MM.1S (cell line): ENCODE results near the gene MME.
"Not testable (repeated sequence)": the region's sequence is repeated elsewhere in the genome, so short reads cannot be mapped to it uniquely, and the experiment has no call there.

Source experiments
- DNase-seq: peaks from one replicate; pipeline ENCODE4 v3.0.0-alpha.2; 2015
- H2AFZ ChIP-seq: fragments of 300-600 bp; sonication (generic); 2 replicates; pipeline ENCODE4 v1.6.0; 2016; ENCODE audit warnings: antibody characterized with exemption, low read length
- H3F3A ChIP-seq: fragments of 300-600 bp; sonication (generic); 2 replicates; pipeline ENCODE4 v1.6.1; 2016; ENCODE audit warnings: mild to moderate bottlenecking, antibody characterized with exemption, low read length, moderate library complexity, mixed read lengths; ENCODE audit not compliant: insufficient read depth
- H3K27ac ChIP-seq: fragments of 300-600 bp; sonication (generic); 2 replicates; pipeline ENCODE4 v1.5.1; 2016; ENCODE audit warnings: mild to moderate bottlenecking, low read length
- H3K27me3 ChIP-seq: fragments of 300-600 bp; sonication (generic); replicated peaks from 2 replicates; pipeline ENCODE4 v1.6.0; 2016; ENCODE audit warnings: low read length; ENCODE audit not compliant: insufficient read depth
- H3K36me3 ChIP-seq: fragments of 300-600 bp; sonication (generic); replicated peaks from 2 replicates; pipeline ENCODE4 v1.6.1; 2016; ENCODE audit warnings: mild to moderate bottlenecking, low read length, mixed read lengths; ENCODE audit not compliant: insufficient read depth
- H3K4me1 ChIP-seq: fragments of 300-600 bp; sonication (generic); 2 replicates; pipeline ENCODE4 v1.6.1; 2016; ENCODE audit warnings: low read length, mixed read lengths
- H3K4me2 ChIP-seq: fragments of 300-600 bp; sonication (generic); 2 replicates; pipeline ENCODE4 v1.6.0; 2016; ENCODE audit warnings: low read depth, low read length
- H3K4me3 ChIP-seq: fragments of 300-600 bp; sonication (generic); 2 replicates; pipeline ENCODE4 v1.5.1; 2016; ENCODE audit warnings: low read length, mixed read lengths
- H3K79me2 ChIP-seq: fragments of 300-600 bp; sonication (generic); 2 replicates; pipeline ENCODE4 v1.6.1; 2016; ENCODE audit warnings: mixed run types, low read length, mixed read lengths
- H3K9ac ChIP-seq: fragments of 300-600 bp; sonication (generic); 2 replicates; pipeline ENCODE4 v1.6.1; 2016; ENCODE audit warnings: low read length, mixed read lengths
- H3K9me2 ChIP-seq: fragments of 300-600 bp; sonication (generic); replicated peaks from 2 replicates; pipeline ENCODE4 v1.6.1; 2016; ENCODE audit warnings: mild to moderate bottlenecking, low read length, mixed read lengths; ENCODE audit not compliant: insufficient read depth
- H3K9me3 ChIP-seq: fragments of 300-600 bp; sonication (generic); replicated peaks from 2 replicates; pipeline ENCODE4 v1.6.1; 2016; ENCODE audit warnings: mild to moderate bottlenecking, low read length, mixed read lengths; ENCODE audit not compliant: insufficient read depth
- H4K20me1 ChIP-seq: fragments of 300-600 bp; sonication (generic); 2 replicates; pipeline ENCODE4 v1.6.1; 2016; ENCODE audit warnings: mild to moderate bottlenecking, low read length, moderate library complexity, mixed read lengths; ENCODE audit not compliant: insufficient read depth
- EZH2 ChIP-seq: fragments of 300-600 bp; sonication (generic); optimal IDR thresholded peaks from 2 replicates; pipeline ENCODE3; 2017; ENCODE audit warnings: low read depth, mild to moderate bottlenecking, antibody characterized with exemption, low read length, mixed read lengths
- EZH2phosphoT487 ChIP-seq: fragments of 300-600 bp; sonication (generic); IDR thresholded peaks from 2 replicates; pipeline ENCODE4 v1.6.1; 2018; ENCODE audit warnings: antibody characterized with exemption, low read length
- TF ChIP-seq, protein P1 (sequence below): fragments of 300-600 bp; sonication (generic); IDR thresholded peaks from 2 replicates; pipeline ENCODE4 v1.5.1; 2016; ENCODE audit warnings: antibody characterized with exemption, low read length, mixed read lengths

Gene MME

DNA sequence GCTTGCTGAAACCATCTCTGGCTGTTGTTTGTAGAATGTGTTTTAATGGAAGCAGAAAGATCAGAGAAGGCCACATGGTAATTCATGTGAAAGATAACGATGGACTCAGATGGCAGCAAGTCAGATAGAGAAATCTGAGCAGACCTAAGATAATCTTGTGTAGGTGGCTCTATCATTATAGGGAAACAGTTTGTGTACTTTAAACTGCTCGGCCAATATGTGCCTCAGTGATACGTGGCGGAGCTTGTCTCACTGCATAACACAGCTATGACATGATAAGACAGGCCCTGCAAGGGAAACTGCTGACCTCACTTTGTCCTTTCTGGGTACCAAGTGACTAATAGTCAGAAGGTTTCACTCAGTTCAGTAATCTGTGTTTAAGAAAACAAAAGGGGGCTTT, 51.0 kb downstream of the MME start:
- H3K4me3 ChIP-seq: no peak overlapping the region
- H3K27ac ChIP-seq: no peak overlapping the region
- no peaks in the 10 kb centered on the region for H3K9me2 ChIP-seq
- DNase-seq: no peak
- no peaks in the 10 kb centered on the region for H3K9me3 ChIP-seq
- TF ChIP-seq, protein P1, sequence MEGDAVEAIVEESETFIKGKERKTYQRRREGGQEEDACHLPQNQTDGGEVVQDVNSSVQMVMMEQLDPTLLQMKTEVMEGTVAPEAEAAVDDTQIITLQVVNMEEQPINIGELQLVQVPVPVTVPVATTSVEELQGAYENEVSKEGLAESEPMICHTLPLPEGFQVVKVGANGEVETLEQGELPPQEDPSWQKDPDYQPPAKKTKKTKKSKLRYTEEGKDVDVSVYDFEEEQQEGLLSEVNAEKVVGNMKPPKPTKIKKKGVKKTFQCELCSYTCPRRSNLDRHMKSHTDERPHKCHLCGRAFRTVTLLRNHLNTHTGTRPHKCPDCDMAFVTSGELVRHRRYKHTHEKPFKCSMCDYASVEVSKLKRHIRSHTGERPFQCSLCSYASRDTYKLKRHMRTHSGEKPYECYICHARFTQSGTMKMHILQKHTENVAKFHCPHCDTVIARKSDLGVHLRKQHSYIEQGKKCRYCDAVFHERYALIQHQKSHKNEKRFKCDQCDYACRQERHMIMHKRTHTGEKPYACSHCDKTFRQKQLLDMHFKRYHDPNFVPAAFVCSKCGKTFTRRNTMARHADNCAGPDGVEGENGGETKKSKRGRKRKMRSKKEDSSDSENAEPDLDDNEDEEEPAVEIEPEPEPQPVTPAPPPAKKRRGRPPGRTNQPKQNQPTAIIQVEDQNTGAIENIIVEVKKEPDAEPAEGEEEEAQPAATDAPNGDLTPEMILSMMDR: no peak
- TF ChIP-seq EZH2phosphoT487 (no peak), EZH2 (no peak)
- H3K4me2 ChIP-seq: no peak overlapping the region
- H3K27me3 ChIP-seq: no peaks in the 10 kb centered on the region
- no peak overlapping the region for H2AFZ ChIP-seq
- no peaks in the 10 kb centered on the region for H4K20me1 ChIP-seq
- H3K79me2 ChIP-seq: no peaks in the 10 kb centered on the region
- H3K4me1 ChIP-seq: no peaks in the 10 kb centered on the region
- H3F3A ChIP-seq: no peaks in the 10 kb centered on the region
- H3K36me3 ChIP-seq: no peaks in the 10 kb centered on the region
- no peak overlapping the region for H3K9ac ChIP-seq

DNA sequence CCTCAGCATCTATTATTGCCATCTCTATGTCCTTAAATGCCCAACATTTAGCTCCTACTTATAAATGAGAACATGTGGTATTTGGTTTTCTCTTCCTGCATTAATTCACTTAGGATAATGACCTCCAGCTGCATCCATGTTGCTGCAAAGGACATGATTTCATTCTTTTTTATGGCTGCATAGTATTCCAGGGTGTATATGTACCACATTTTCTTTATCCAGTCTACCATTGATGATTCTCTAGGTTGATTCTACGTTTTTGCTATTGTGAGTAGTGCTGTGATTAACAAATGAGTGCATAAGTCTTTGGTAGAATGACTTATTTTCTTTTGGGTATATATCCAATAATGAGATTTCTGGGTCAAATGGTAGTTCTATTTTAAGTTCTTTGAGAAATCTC, 54.2 kb downstream of the MME start:
- H3F3A ChIP-seq, H3K4me1 ChIP-seq, H4K20me1 ChIP-seq, H3K4me3 ChIP-seq, H3K9ac ChIP-seq, H3K9me2 ChIP-seq, H3K79me2 ChIP-seq, H3K27ac ChIP-seq, H3K9me3 ChIP-seq, H3K4me2 ChIP-seq, H3K27me3 ChIP-seq, H2AFZ ChIP-seq, DNase-seq, H3K36me3 ChIP-seq: not testable (repeated sequence)

DNA sequence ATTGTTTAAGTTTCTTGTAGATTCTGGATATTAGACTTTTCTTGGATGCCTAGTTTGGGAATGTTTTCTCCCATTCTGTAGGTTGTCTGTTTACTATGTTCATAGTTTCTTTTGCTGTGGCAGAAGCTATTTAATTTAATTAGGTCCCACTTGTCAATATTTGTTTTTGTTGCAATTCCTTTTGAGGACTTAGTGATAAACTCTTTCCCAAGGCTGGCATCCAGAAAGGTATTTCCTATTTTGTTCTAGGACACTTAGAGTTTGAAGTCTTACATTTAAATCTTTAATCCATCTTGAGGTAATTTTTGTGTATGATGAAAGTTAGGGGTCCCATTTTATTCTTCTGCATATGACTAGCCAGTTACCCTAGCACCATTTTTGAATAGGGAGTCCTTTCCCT, 54.9 kb downstream of the MME start:
- H3F3A ChIP-seq: no peaks in the 10 kb centered on the region
- H3K4me2 ChIP-seq: no peak overlapping the region
- no peaks in the 10 kb centered on the region for H3K4me1 ChIP-seq
- no peaks in the 10 kb centered on the region for H3K9me2 ChIP-seq
- no peak overlapping the region for H3K4me3 ChIP-seq
- H3K9me3 ChIP-seq: no peaks in the 10 kb centered on the region
- TF ChIP-seq EZH2phosphoT487 (no peak), EZH2 (no peak)
- TF ChIP-seq, protein P1: no peak
- no peak for DNase-seq
- no peak overlapping the region for H2AFZ ChIP-seq
- H3K79me2 ChIP-seq: no peaks in the 10 kb centered on the region
- H3K9ac ChIP-seq: no peak overlapping the region
- no peaks in the 10 kb centered on the region for H3K27me3 ChIP-seq
- no peaks in the 10 kb centered on the region for H3K36me3 ChIP-seq
- no peaks in the 10 kb centered on the region for H4K20me1 ChIP-seq
- no peak overlapping the region for H3K27ac ChIP-seq

GRCh38 chr3:155138677-155139076, 58.6 kb downstream of the MME start:
- Histone ChIP-seq H3K36me3 (no peaks in the 10 kb centered on the region), H3K79me2 (no peaks in the 10 kb centered on the region), H3K27me3 (no peaks in the 10 kb centered on the region), H2AFZ (no peak overlapping the region), H3F3A (no peaks in the 10 kb centered on the region), H3K4me1 (no peaks in the 10 kb centered on the region), H3K9me3 (no peaks in the 10 kb centered on the region), H3K9me2 (no peaks in the 10 kb centered on the region), H3K9ac (no peak overlapping the region), H3K27ac (no peak overlapping the region), H4K20me1 (no peaks in the 10 kb centered on the region), H3K4me3 (no peak overlapping the region), H3K4me2 (no peak overlapping the region)
- TF ChIP-seq EZH2: no peak
- TF ChIP-seq, protein P1: no peak
- no peak for TF ChIP-seq EZH2phosphoT487
- DNase-seq: no peak
